Keratinocyte (primary cell): Measurements from ENCODE around the gene TYMS. TPM values are rescaled to one million over a fixed set of nuclear protein-coding genes. Genes with fewer than 3 reads are reported as not detected.

Source experiments
- DNase-seq: peaks from one replicate; pipeline ENCODE4 v3.0.0-alpha.2; 2011; ENCODE audit warnings: low read depth, missing footprints, low spot score
- FAIRE-seq: peaks from 2 replicates; lab custom pipeline; 2011; peaks lifted over from hg19 to GRCh38; lab: Jason Lieb, UNC
- H2AFZ ChIP-seq: 2 replicates; pipeline ENCODE4 v1.6.0; 2012; ENCODE audit warnings: low read length, control low read depth, inconsistent platforms; ENCODE audit not compliant: control insufficient read depth
- H3K27ac ChIP-seq: 2 replicates; pipeline ENCODE4 v1.5.1; 2011; ENCODE audit warnings: low read length; ENCODE audit not compliant: control insufficient read depth, insufficient read depth
- H3K27me3 ChIP-seq: 3 replicates; pipeline ENCODE4 v1.6.0; 2011; ENCODE audit warnings: low read length; ENCODE audit not compliant: control insufficient read depth, insufficient read depth; ENCODE audit errors: extremely low read depth
- H3K36me3 ChIP-seq, 2 experiments: 2 replicates in 1 of 2; 3 replicates in 1 of 2; pipeline ENCODE4 v1.5.1; 2011; ENCODE audit warnings: low read length in 2 of 2, mild to moderate bottlenecking in 1 of 2; ENCODE audit not compliant: control insufficient read depth in 2 of 2, insufficient read depth in 2 of 2; ENCODE audit errors: extremely low read depth in 1 of 2
- H3K4me1 ChIP-seq: 3 replicates; pipeline ENCODE4 v1.5.1; 2011; ENCODE audit warnings: low read length; ENCODE audit not compliant: control insufficient read depth, insufficient read depth; ENCODE audit errors: extremely low read depth
- H3K4me2 ChIP-seq: 3 replicates; pipeline ENCODE4 v1.6.0; 2011; ENCODE audit warnings: low read depth, low read length; ENCODE audit not compliant: control insufficient read depth, insufficient read depth; ENCODE audit errors: extremely low read depth
- H3K4me3 ChIP-seq, 3 experiments: fragments of 200-600 bp in 1 of 3; sonication (generic) in 1 of 3; 2 replicates in 2 of 3; 3 replicates in 1 of 3; pipeline ENCODE4 v1.5.1; 2011 to 2016; ENCODE audit warnings: low read length in 3 of 3, mild to moderate bottlenecking in 3 of 3, control low read depth in 2 of 3, inconsistent platforms in 1 of 3, low read depth in 1 of 3, mixed read lengths in 1 of 3, mixed run types in 1 of 3, moderate library complexity in 1 of 3; ENCODE audit not compliant: control insufficient read depth in 2 of 3, insufficient read depth in 2 of 3; ENCODE audit errors: extremely low read depth in 1 of 3
- H3K79me2 ChIP-seq: 2 replicates; pipeline ENCODE4 v1.6.0; 2012; ENCODE audit warnings: low read length; ENCODE audit not compliant: control insufficient read depth, insufficient read depth
- H3K9ac ChIP-seq: 3 replicates; pipeline ENCODE4 v1.6.0; 2011; ENCODE audit warnings: low read length; ENCODE audit not compliant: control insufficient read depth, insufficient read depth; ENCODE audit errors: extremely low read depth
- H3K9me1 ChIP-seq: 3 replicates; pipeline ENCODE4 v1.6.0; 2011; ENCODE audit warnings: low read length; ENCODE audit not compliant: control insufficient read depth, insufficient read depth; ENCODE audit errors: extremely low read depth
- H3K9me3 ChIP-seq: 2 replicates; pipeline ENCODE4 v1.5.1; 2012; ENCODE audit warnings: low read depth, low read length; ENCODE audit not compliant: control insufficient read depth
- H4K20me1 ChIP-seq: 3 replicates; pipeline ENCODE4 v1.6.0; 2011; ENCODE audit warnings: low read length; ENCODE audit not compliant: control insufficient read depth, insufficient read depth; ENCODE audit errors: extremely low read depth
- CTCF ChIP-seq, 3 experiments: IDR thresholded peaks in 1 of 3; conservative IDR thresholded peaks in 1 of 3; optimal IDR thresholded peaks in 1 of 3; 2 replicates in 2 of 3; 3 replicates in 1 of 3; pipeline versions ENCODE3 to v1.5.1; 2011; ENCODE audit warnings: low read length in 3 of 3, mild to moderate bottlenecking in 3 of 3, moderate library complexity in 2 of 3, control low read depth in 1 of 3, inconsistent platforms in 1 of 3; ENCODE audit not compliant: insufficient read depth in 2 of 3; ENCODE audit errors: extremely low read depth in 1 of 3
- EZH2 ChIP-seq: IDR thresholded peaks from one replicate; pipeline ENCODE4 v1.6.1; 2012; ENCODE audit warnings: inconsistent platforms, mild to moderate bottlenecking, low read length, moderate library complexity
- dilution Hi-C: fragments of 300-500 bp; cut with MboI; formaldehyde crosslinking; loops from one replicate; pipeline ENCODE4 v1.7.0; 2020; ENCODE audit warnings: low sequenced_read_pairs; ENCODE audit not compliant: extremely low pct_ligation_motif_present
- polyA plus RNA-seq, 5 experiments: library from polyadenylated mRNA; depleted of rRNA in 3 of 5; stranded (reverse) in 3 of 5; stranded (forward) in 1 of 5; unstranded in 1 of 5; fragments of >200 nt; gene quantifications; 1 replicate in 1 of 5; 2 replicates in 3 of 5; 3 replicates in 1 of 5; pipeline versions ENCODE4 v1.2.1 to v1.2.3, GENCODE V29; 2011 to 2012; ENCODE audit warnings: missing spikeins in 2 of 5, low read depth in 1 of 5, low replicate concordance in 1 of 5

Gene TYMS
- polyA plus RNA-seq, 1 donor (not counting 4 experiments of a cell fraction or from before 2014, with no cell fraction given): 39.9 TPM

DNA sequence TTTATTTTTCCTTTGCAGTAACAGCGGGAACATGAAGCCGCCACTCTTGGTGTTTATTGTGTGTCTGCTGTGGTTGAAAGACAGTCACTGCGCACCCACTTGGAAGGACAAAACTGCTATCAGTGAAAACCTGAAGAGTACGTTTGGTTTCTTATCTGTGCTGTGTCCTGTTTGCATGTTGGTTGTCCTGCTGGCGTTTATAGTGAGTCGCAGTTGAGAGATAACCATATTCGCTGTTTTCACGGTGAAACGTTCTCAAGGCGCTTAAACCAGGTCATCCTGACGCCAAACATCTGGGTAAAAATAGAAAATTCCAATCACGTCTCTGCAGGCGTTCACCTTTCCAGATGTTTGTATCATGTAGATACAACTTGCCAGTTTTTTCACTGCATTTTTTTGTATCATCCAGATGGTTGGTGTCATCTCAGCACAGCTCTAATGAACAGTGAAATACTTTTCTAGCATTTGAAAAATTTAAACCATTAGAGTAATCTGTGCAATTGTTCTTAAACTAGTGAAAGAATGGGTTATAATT is 39.4 kb upstream of the TYMS start:
- no peak for FAIRE-seq

GRCh38 chr18:618618-619017 is 38.8 kb upstream of the TYMS start:
- no peaks in the 10 kb centered on the region for H3K79me2 ChIP-seq
- DNase-seq (no peak), FAIRE-seq (no peak)
- H3K9ac ChIP-seq: no peak overlapping the region
- TF ChIP-seq EZH2 (no peak), CTCF (optimal IDR thresholded peaks at IDR 0.05 in 1 of 3, IDR thresholded peaks at IDR 0.05 in 1 of 3, conservative IDR thresholded peaks at IDR 0.05 in 1 of 3; ENCODE audit: extremely low read depth in 1 of 3, insufficient read depth in 2 of 3, low read length in 3 of 3) (no peak)
- H3K36me3 ChIP-seq: no peaks in the 10 kb centered on the region
- no peak overlapping the region for H3K4me2 ChIP-seq
- no peaks in the 10 kb centered on the region for H3K9me3 ChIP-seq
- H2AFZ ChIP-seq: no peak overlapping the region
- no peak overlapping the region for H3K27ac ChIP-seq
- no peaks in the 10 kb centered on the region for H4K20me1 ChIP-seq
- dilution Hi-C loops: no loop called here
- no peak overlapping the region for H3K4me3 ChIP-seq
- no peaks in the 10 kb centered on the region for H3K4me1 ChIP-seq
- H3K9me1 ChIP-seq: no peaks in the 10 kb centered on the region
- H3K27me3 ChIP-seq: no peaks in the 10 kb centered on the region

More for the DNA sequence above, 39.4 kb upstream of the TYMS start:
- Histone ChIP-seq H3K9ac (no peak overlapping the region), H2AFZ (no peak overlapping the region), H3K9me3 (no peaks in the 10 kb centered on the region), H3K36me3 (no peaks in the 10 kb centered on the region), H3K9me1 (no peaks in the 10 kb centered on the region), H3K4me3 (no peak overlapping the region), H3K27ac (no peak overlapping the region), H3K4me1 (no peaks in the 10 kb centered on the region), H3K4me2 (no peak overlapping the region), H3K79me2 (no peaks in the 10 kb centered on the region), H3K27me3 (no peaks in the 10 kb centered on the region), H4K20me1 (no peaks in the 10 kb centered on the region)
- no peak for TF ChIP-seq CTCF (optimal IDR thresholded peaks at IDR 0.05 in 1 of 3, IDR thresholded peaks at IDR 0.05 in 1 of 3, conservative IDR thresholded peaks at IDR 0.05 in 1 of 3; ENCODE audit: extremely low read depth in 1 of 3, insufficient read depth in 2 of 3, low read length in 3 of 3)
- no peak for TF ChIP-seq EZH2
- dilution Hi-C loops: no loop called here
- no peak for DNase-seq
